GM12892 (cell line): Measurements from ENCODE around the gene ACAT2.

Experiments used
- POLR2A ChIP-seq: IDR thresholded peaks from 2 replicates; pipeline ENCODE4 v1.6.1; 2011; ENCODE audit warnings: low read depth, low read length, control low read depth
- POLR2AphosphoS5 ChIP-seq: IDR thresholded peaks from 2 replicates; pipeline ENCODE4 v1.6.1; 2011; ENCODE audit warnings: low read depth, low read length, control low read depth

GRCh38 chr6:159821726-159822125, 59.9 kb downstream of the ACAT2 start:
- TF ChIP-seq POLR2A (no peak), POLR2AphosphoS5 (no peak)
